Hepatocyte (in vitro differentiated cells): Measurements from ENCODE around the gene WEE2.

Source experiments
- CTCF ChIP-seq: fragments of 200-600 bp; sonication (generic); IDR thresholded peaks from 2 replicates; pipeline ENCODE4 v1.5.1; 2016; ENCODE audit warnings: antibody characterized with exemption, mild to moderate bottlenecking; ENCODE audit not compliant: poor library complexity
- EZH2 ChIP-seq: fragments of 200-600 bp; sonication (generic); IDR thresholded peaks from 2 replicates; pipeline ENCODE4 v1.6.1; 2016; ENCODE audit warnings: antibody characterized with exemption, mild to moderate bottlenecking, borderline replicate concordance

DNA sequence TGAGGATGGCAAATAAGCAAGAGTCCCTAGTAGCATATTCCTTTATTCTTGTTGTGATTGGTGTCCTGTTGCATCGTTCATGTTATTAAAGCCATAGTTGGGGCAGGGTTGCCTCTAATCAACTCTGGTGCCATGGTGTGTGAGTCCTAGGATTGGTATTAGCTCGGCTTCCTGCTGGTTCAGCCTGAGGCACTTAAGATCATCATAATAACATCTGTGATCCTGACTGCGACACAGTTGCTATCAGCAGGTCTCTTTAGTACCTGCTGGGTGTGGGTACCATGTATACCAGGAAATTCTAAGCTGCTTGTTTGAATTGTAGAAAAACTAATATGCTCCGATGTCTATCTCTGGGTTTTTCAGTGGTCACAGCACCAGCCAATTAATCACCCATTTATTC is 1.6 kb downstream of the WEE2 start:
- TF ChIP-seq EZH2 (no peak), CTCF (no peak)
